HepG2 (cell line): ENCODE data around the gene APOC3.

Experiments used
- CC2D1A ChIP-seq: sonication (generic); formaldehyde crosslinking; IDR thresholded peaks from 2 replicates; pipeline ENCODE4 v1.8.1; 2023; ENCODE audit warnings: mild to moderate bottlenecking, missing genetic modification reagents
- CTCF ChIP-seq: sonication (generic); formaldehyde crosslinking; IDR thresholded peaks from 2 replicates; pipeline ENCODE4 v1.5.0; 2020; ENCODE audit warnings: mild to moderate bottlenecking, missing genetic modification reagents, moderate library complexity
- EZH2 ChIP-seq: conservative IDR thresholded peaks from 2 replicates; pipeline ENCODE4 v1.6.1; 2012; ENCODE audit warnings: mild to moderate bottlenecking, low read depth, low read length, moderate library complexity
- FOXK1 ChIP-seq: sonication (generic); formaldehyde crosslinking; IDR thresholded peaks from 2 replicates; pipeline ENCODE4 v1.4.0; 2020; ENCODE audit warnings: low read depth, missing genetic modification reagents, borderline replicate concordance
- KLF12 ChIP-seq: sonication (generic); formaldehyde crosslinking; IDR thresholded peaks from 2 replicates; pipeline ENCODE4 v1.4.0; 2020; ENCODE audit warnings: missing genetic modification reagents, borderline replicate concordance
- RAD21 ChIP-seq: fragments of 450-650 bp; formaldehyde crosslinking; IDR thresholded peaks from 2 replicates; pipeline ENCODE4 v1.5.0; 2020; ENCODE audit warnings: mild to moderate bottlenecking

- no peak for TF ChIP-seq CTCF (CRISPR knock-in tag)
- TF ChIP-seq EZH2: no peak
- no peak for TF ChIP-seq FOXK1 (CRISPR knock-in tag)
- no peak for TF ChIP-seq KLF12 (CRISPR knock-in tag)
- TF ChIP-seq CC2D1A (CRISPR knock-in tag): no peak
- no peak for TF ChIP-seq RAD21 (CRISPR knock-in tag)
Measured at GRCh38 chr11:116876656-116877055, 46.9 kb downstream of the APOC3 start.
